K562 (cell line): ENCODE data around the gene DYSF. TPM values are rescaled to one million over a fixed set of nuclear protein-coding genes. Genes with fewer than 3 reads are reported as not detected.

ENCODE experiments used
- ATAC-seq: fragments of 200-7000 bp; cut with Tn5 transposase; 3 replicates; pipeline ENCODE4 v1.9.1; 2020; ENCODE audit warnings: moderate library complexity
- BruUV-seq: library from RNA; stranded (reverse); fragments of 400-500 nt; replicated peaks from 2 replicates; lab custom pipeline; 2021; lab: Mats Ljungman, UMichigan
- CTCF ChIA-PET: fragments of 300-600 bp; formaldehyde crosslinking; extraction: SDS; loops from one replicate; lab custom pipeline; 2021; ENCODE audit warnings: low intra/inter-chr PET ratio; lab: Yijun Ruan, JAX
- POLR2A ChIA-PET: fragments of 300-600, 350-650 bp; sonication (Branson Sonifier 250); formaldehyde crosslinking; extraction: SDS; loops from one replicate; lab custom pipeline; 2021; ENCODE audit warnings: antibody characterized with exemption, inconsistent platforms; lab: Yijun Ruan, JAX
- DNase-seq, 4 experiments: peaks; one replicate each; pipeline versions ENCODE4 v3.0.0 to v3.0.0-alpha.2; 2011 to 2018; ENCODE audit warnings: low spot score in 3 of 4, mixed read lengths in 3 of 4; ENCODE audit errors: extremely low read depth in 1 of 4
- FAIRE-seq: peaks from 2 replicates; lab custom pipeline; 2011; peaks lifted over from hg19 to GRCh38; lab: Jason Lieb, UNC
- H2AFZ ChIP-seq: 2 replicates; pipeline ENCODE4 v1.6.0; 2011; ENCODE audit warnings: low read depth, low read length, control low read depth, inconsistent platforms
- H3K27ac ChIP-seq: fragments of 200-600 bp; 3 replicates; pipeline ENCODE4 v1.8.0; 2011; ENCODE audit warnings: low read depth, mild to moderate bottlenecking, control low read depth, inconsistent platforms, low read length, moderate library complexity, mixed read lengths; ENCODE audit errors: extremely low read depth
- H3K27me3 ChIP-seq, 2 experiments: fragments of 300-600 bp in 1 of 2; 2 replicates in 1 of 2; 3 replicates in 1 of 2; pipeline versions ENCODE4 v1.6.0 to v1.8.0; 2011; ENCODE audit warnings: inconsistent platforms in 2 of 2, low read length in 2 of 2, mild to moderate bottlenecking in 1 of 2, mixed read lengths in 1 of 2, moderate library complexity in 1 of 2; ENCODE audit not compliant: control insufficient read depth in 2 of 2, insufficient read depth in 2 of 2
- H3K36me3 ChIP-seq: fragments of 300-600 bp; 3 replicates; pipeline ENCODE4 v1.8.0; 2011; ENCODE audit warnings: mild to moderate bottlenecking, low read length, inconsistent platforms; ENCODE audit not compliant: control insufficient read depth, insufficient read depth
- H3K4me1 ChIP-seq, 2 experiments: fragments of 200-600 bp in 1 of 2; replicated peaks in 1 of 2; 2 replicates in 1 of 2; 3 replicates in 1 of 2; pipeline versions ENCODE4 v1.5.1 to v1.8.0; 2011; ENCODE audit warnings: inconsistent platforms in 2 of 2, low read length in 2 of 2, mild to moderate bottlenecking in 1 of 2, mixed read lengths in 1 of 2, moderate library complexity in 1 of 2; ENCODE audit not compliant: control insufficient read depth in 2 of 2, insufficient read depth in 2 of 2
- H3K4me2 ChIP-seq: 2 replicates; pipeline ENCODE4 v1.6.1; 2011; ENCODE audit warnings: low read length, control low read depth, inconsistent platforms, mixed read lengths; ENCODE audit not compliant: insufficient read depth
- H3K4me3 ChIP-seq: fragments of 200-600 bp; sonication (generic), shearing (Covaris generic); 2 replicates; pipeline ENCODE4 v1.5.1; 2016; ENCODE audit warnings: control low read depth, inconsistent platforms
- H3K79me2 ChIP-seq: fragments of 200-600 bp; 3 replicates; pipeline ENCODE4 v1.8.0; 2011; ENCODE audit warnings: low read length, inconsistent platforms; ENCODE audit not compliant: control insufficient read depth, insufficient read depth
- H3K9ac ChIP-seq, 2 experiments: 2 replicates each; pipeline versions ENCODE4 v1.6.0 to v1.6.1; 2011; ENCODE audit warnings: low read depth in 2 of 2, low read length in 2 of 2, control low read depth in 1 of 2, inconsistent platforms in 1 of 2, mild to moderate bottlenecking in 1 of 2, mixed read lengths in 1 of 2; ENCODE audit not compliant: insufficient read depth in 1 of 2
- H3K9me1 ChIP-seq: one replicate; pipeline ENCODE4 v1.6.0; 2011; ENCODE audit warnings: inconsistent platforms, mild to moderate bottlenecking, low read length, moderate library complexity; ENCODE audit not compliant: control insufficient read depth, insufficient read depth
- H3K9me3 ChIP-seq: replicated peaks from 2 replicates; pipeline ENCODE4 v1.5.1; 2011; ENCODE audit warnings: low read depth, low read length, inconsistent platforms; ENCODE audit not compliant: control insufficient read depth, insufficient read depth
- H4K20me1 ChIP-seq: replicated peaks from 2 replicates; pipeline ENCODE4 v1.6.1; 2011; ENCODE audit warnings: low read length, inconsistent platforms, mixed read lengths; ENCODE audit not compliant: control insufficient read depth, insufficient read depth
- ARNT ChIP-seq, 2 experiments: fragments of 450-650 bp; IDR thresholded peaks; 2 replicates each; pipeline ENCODE4 v1.6.1; 2016; ENCODE audit warnings: mild to moderate bottlenecking in 1 of 2
- GTF2E2 ChIP-seq: fragments of 200-800 bp; sonication (Bioruptor generic); IDR thresholded peaks from 2 replicates; pipeline ENCODE4 v1.6.1; 2016; ENCODE audit warnings: missing genetic modification characterization, missing compliant biosample characterization
- RFX7 ChIP-seq: fragments of 250-450 bp; sonication (Bioruptor Pico); IDR thresholded peaks from 2 replicates; pipeline ENCODE4 v1.5.1; 2021; ENCODE audit warnings: mild to moderate bottlenecking
- XRCC4 ChIP-seq: IDR thresholded peaks from one replicate; pipeline ENCODE4 v1.6.1; 2011; ENCODE audit not compliant: insufficient read depth, insufficient read length; ENCODE audit errors: extremely low read depth
- ZNF318 ChIP-seq, 2 experiments: fragments of 450-650 bp; IDR thresholded peaks; 2 replicates each; pipeline ENCODE4 v1.6.1; 2016; ENCODE audit warnings: mild to moderate bottlenecking in 2 of 2, borderline replicate concordance in 1 of 2, low read depth in 1 of 2, moderate library complexity in 1 of 2
- ZSCAN32 ChIP-seq: fragments of 450-650 bp; formaldehyde crosslinking; IDR thresholded peaks from 2 replicates; pipeline ENCODE4 v1.4.0; 2020; ENCODE audit warnings: mild to moderate bottlenecking, moderate library complexity
- WGBS: fragments of 100-300 bp; shearing (Covaris generic); methylation state at CpG from one replicate; pipeline ENCODE4 v1.1.6; 2016; ENCODE audit warnings: low coverage, mixed read lengths; ENCODE audit not compliant: insufficient coverage; ENCODE audit errors: missing lambda C conversion rate; 5-methylcytosine and 5-hydroxymethylcytosine counted together
- in situ Hi-C: fragments of 300-500 bp; cut with MboI; formaldehyde crosslinking; loops from 4 replicates; pipeline ENCODE4 v1.15.0; 2018; ENCODE audit warnings: inconsistent platforms, mixed read lengths
- intact Hi-C: fragments of 100-400 bp; cut with micrococcal nuclease; formaldehyde crosslinking; loops from 2 replicates; pipeline ENCODE4 v1.14.2; 2022
- polyA plus RNA-seq, 8 experiments: library from polyadenylated mRNA; depleted of rRNA in 4 of 8; stranded (reverse) in 5 of 8; unstranded in 3 of 8; fragments of >200 nt; fragmentation: Nextera tagmentation in 2 of 8; fragmentation: Illumina TruSeq in 1 of 8; extraction: Ambion mirVana in 2 of 8; extraction: Trizol in 1 of 8; gene quantifications; 2 replicates each; pipeline versions ENCODE4 v1.2.1 to v1.2.3, GENCODE V29; 2011 to 2014; ENCODE audit warnings: inconsistent platforms in 1 of 8, missing spikeins in 1 of 8
- total RNA-seq, 7 experiments: library from RNA; depleted of rRNA in 6 of 7; stranded (reverse); fragments of >200 nt in 6 of 7; fragmentation: Illumina TruSeq in 2 of 7; extraction: Trizol in 2 of 7; gene quantifications; 2 replicates each; pipeline versions ENCODE4 v1.2.1 to v1.2.3, GENCODE V29; 2011 to 2021; ENCODE audit warnings: low replicate concordance in 1 of 7

The DYSF gene
- total and polyA plus RNA-seq, 9 of the 15 experiments (the other 6 are each of a cell fraction or from before 2014, with no cell fraction given), result 0.01 to 0.80 (median 0.29) TPM

- Histone ChIP-seq H3K79me2 (no peaks in the 10 kb centered on the region), H3K4me1 (no peaks in the 10 kb centered on the region), H3K27me3 (peaks cover 0 to 33% of the 10 kb centered on the region in 2 experiments; a peak in 3 of 5 replicates), H3K4me3 (no peak overlapping the region), H3K9ac (no peak overlapping the region), H4K20me1 (no peaks in the 10 kb centered on the region), H3K9me3 (no peaks in the 10 kb centered on the region; the same call in 1 of the 2 replicates), H3K4me2 (no peak overlapping the region), H2AFZ (no peak overlapping the region), H3K9me1 (no peaks in the 10 kb centered on the region), H3K27ac (no peak overlapping the region), H3K36me3 (no peaks in the 10 kb centered on the region)
- peak; percentile 62 for FAIRE-seq
- ChIA-PET CTCF (no interaction called here), POLR2A (no interaction called here)
- DNase-seq, result no peak
- 31% methylated on average over 2 of the region's 2 CpGs for WGBS
- intact Hi-C loops, result no loop called here
- no TSS peak for BruUV-seq
- no peak for TF ChIP-seq ARNT (IDR thresholded peaks at IDR 0.05)
- TF ChIP-seq GTF2E2 (tag), result no peak
- no peak for ATAC-seq
- in situ Hi-C loops, result no loop called here
Observed at GRCh38 chr2:71570951-71571460, 117.6 kb downstream of the DYSF start.

- FAIRE-seq, result no peak
Observed at GRCh38 chr2:71571945-71572344, 118.6 kb downstream of the DYSF start.

More at GRCh38 chr2:71571945-71572344, 118.6 kb downstream of the DYSF start:
- intact Hi-C loops (no loop called here), in situ Hi-C loops (no loop called here)
- Histone ChIP-seq H4K20me1 (no peaks in the 10 kb centered on the region), H2AFZ (no peak overlapping the region), H3K27ac (no peak overlapping the region), H3K9me3 (no peaks in the 10 kb centered on the region; the same call in 1 of the 2 replicates), H3K4me2 (no peak overlapping the region), H3K9me1 (no peaks in the 10 kb centered on the region), H3K9ac (no peak overlapping the region), H3K36me3 (no peaks in the 10 kb centered on the region), H3K27me3 (peaks cover 0 to 37% of the 10 kb centered on the region in 2 experiments; a peak in 3 of 5 replicates), H3K79me2 (no peaks in the 10 kb centered on the region), H3K4me3 (no peak overlapping the region), H3K4me1 (no peaks in the 10 kb centered on the region)
- 0% methylated on average over 1 of the region's 1 CpG for WGBS
- no TSS peak for BruUV-seq
- ChIA-PET CTCF (interaction anchor here (0.6 kb wide), 1 partner anchor 227 kb away, joined by 3 read pairs; no protein-coding TSS in a partner anchor), POLR2A (no interaction called here)
- no peak for DNase-seq
- no peak for ATAC-seq
- no peak for TF ChIP-seq RFX7
- TF ChIP-seq ZNF318 (IDR thresholded peaks at IDR 0.05; ENCODE audit: borderline replicate concordance in 1 of 2, low read depth in 1 of 2), result no peak
- no peak for TF ChIP-seq XRCC4
- no peak for TF ChIP-seq ZSCAN32 (CRISPR knock-in tag)
